Measurements from ENCODE around the gene NDRG2. TPM values are rescaled to one million over a fixed set of nuclear protein-coding genes. Genes with fewer than 3 reads are reported as not detected.

Gene NDRG2
- total and polyA plus RNA-seq, 4 experiments from 2014 or later: 26.9 to 34.5 (median 32.2) TPM

- Histone ChIP-seq H3K4me3 (ENCODE audit: low read length in 2 of 2) (no peak overlapping the region), H3K36me3 (ENCODE audit: insufficient read depth, low read length) (no peaks in the 10 kb centered on the region), H3K27me3 (ENCODE audit: insufficient read depth, low read length) (no peaks in the 10 kb centered on the region), H3K27ac (ENCODE audit: low read depth, low read length) (no peak overlapping the region), H3K4me1 (ENCODE audit: insufficient read depth, low read length) (peaks cover 7% of the 10 kb centered on the region), H3K9me3 (ENCODE audit: control insufficient read depth in 1 of 2, low read length in 2 of 2) (no peaks in the 10 kb centered on the region)
- H3K4me1 Mint-ChIP-seq: peaks cover 6 to 14% (median 10%) of the 10 kb centered on the region in 4 donors
- peaks cover 39% of the 10 kb centered on the region in 2 donors for H3K36me3 Mint-ChIP-seq
- POLR2A ChIA-PET (ENCODE audit: partially characterized antibody): interaction anchor here (5.4 kb wide), 1 partner anchor 86 kb away, joined by 52 read pairs; no protein-coding TSS in a partner anchor
- H3K27ac Mint-ChIP-seq: no peak overlapping the region
- H3K4me3 Mint-ChIP-seq: no peak overlapping the region
- CTCF ChIA-PET (ENCODE audit: partially characterized antibody): interaction anchor here (0.6 to 15.6 kb wide), 8 partner anchors 14 to 88 kb away, joined by 3 to 399 read pairs (median 72); partner anchors contain the start of genes RNASE13, RNASE7, TMEM253 and TPPP2
- H3K27me3 Mint-ChIP-seq: peaks cover 0 to 1% of the 10 kb centered on the region in 2 donors
- intact Hi-C loops (cut with micrococcal nuclease): no loop called here
- no peaks in the 10 kb centered on the region for H3K9me3 Mint-ChIP-seq
- DNase-seq: no peak
Observed at GRCh38 chr14:21018286-21018685, 6.6 kb downstream of the NDRG2 start.

GRCh38 chr14:21017528-21018245 lies 7.2 kb downstream of the NDRG2 start:
- DNase-seq: no peak
- Mint-ChIP-seq H3K27me3 (peaks cover under 1 to 5% of the 10 kb centered on the region in 2 donors), H3K4me1 (peaks cover 3 to 8% (median 5%) of the 10 kb centered on the region in 4 donors), H3K36me3 (peaks cover 39% of the 10 kb centered on the region in 2 donors), H3K9me3 (no peaks in the 10 kb centered on the region), H3K4me3 (no peak overlapping the region), H3K27ac (no peak overlapping the region)
- Histone ChIP-seq H3K4me1 (ENCODE audit: insufficient read depth, low read length) (peaks cover under 1% of the 10 kb centered on the region), H3K27ac (ENCODE audit: low read depth, low read length) (no peak overlapping the region), H3K4me3 (ENCODE audit: low read length in 2 of 2) (no peak overlapping the region), H3K9me3 (ENCODE audit: control insufficient read depth in 1 of 2, low read length in 2 of 2) (no peaks in the 10 kb centered on the region), H3K36me3 (ENCODE audit: insufficient read depth, low read length) (no peaks in the 10 kb centered on the region), H3K27me3 (ENCODE audit: insufficient read depth, low read length) (no peaks in the 10 kb centered on the region)
- intact Hi-C loops (cut with micrococcal nuclease): no loop called here
- ChIA-PET POLR2A (ENCODE audit: partially characterized antibody) (interaction anchor here (5.4 kb wide), 1 partner anchor 86 kb away, joined by 52 read pairs; no protein-coding TSS in a partner anchor), CTCF (ENCODE audit: partially characterized antibody) (interaction anchor here (0.6 to 15.6 kb wide), 9 partner anchors 14 to 88 kb away, joined by 3 to 399 read pairs (median 5); partner anchors contain the start of genes RNASE13, RNASE7, TMEM253 and TPPP2)

GRCh38 chr14:21016413-21017190 lies 8.3 kb downstream of the NDRG2 start:
- H3K27me3 Mint-ChIP-seq: peaks cover 5 to 9% of the 10 kb centered on the region in 2 donors
- Histone ChIP-seq H3K4me1 (ENCODE audit: insufficient read depth, low read length) (no peaks in the 10 kb centered on the region), H3K4me3 (ENCODE audit: low read length in 2 of 2) (no peak overlapping the region), H3K9me3 (ENCODE audit: control insufficient read depth in 1 of 2, low read length in 2 of 2) (no peaks in the 10 kb centered on the region), H3K36me3 (ENCODE audit: insufficient read depth, low read length) (no peaks in the 10 kb centered on the region), H3K27me3 (ENCODE audit: insufficient read depth, low read length) (peaks cover 3% of the 10 kb centered on the region), H3K27ac (ENCODE audit: low read depth, low read length) (no peak overlapping the region)
- no peaks in the 10 kb centered on the region for H3K4me1 Mint-ChIP-seq
- peaks cover 34 to 38% of the 10 kb centered on the region in 2 donors for H3K36me3 Mint-ChIP-seq
- DNase-seq: no peak
- H3K4me3 Mint-ChIP-seq: no peak overlapping the region
- H3K9me3 Mint-ChIP-seq: no peaks in the 10 kb centered on the region
- ChIA-PET CTCF (ENCODE audit: partially characterized antibody) (interaction anchor here (0.9 to 15.6 kb wide), 13 partner anchors 13 to 89 kb away, joined by 3 to 399 read pairs (median 44); partner anchors contain the start of genes RNASE13, RNASE7, SLC39A2 and TMEM253), POLR2A (ENCODE audit: partially characterized antibody) (interaction anchor here (2.2 to 5.4 kb wide), 4 partner anchors 23 to 87 kb away, joined by 11 to 52 read pairs (median 18); no protein-coding TSS in a partner anchor)
- peak overlapping the region in 2 of 7 donors; percentile 4 to 18 for H3K27ac Mint-ChIP-seq
- intact Hi-C loops (cut with micrococcal nuclease): no loop called here

- Mint-ChIP-seq H3K4me3 (no peak overlapping the region), H3K9me3 (no peaks in the 10 kb centered on the region), H3K4me1 (no peaks in the 10 kb centered on the region), H3K27me3 (peaks cover 7 to 9% of the 10 kb centered on the region in 2 donors), H3K36me3 (peaks cover 22 to 29% of the 10 kb centered on the region in 2 donors), H3K27ac (no peak overlapping the region)
- Histone ChIP-seq H3K4me1 (ENCODE audit: insufficient read depth, low read length) (no peaks in the 10 kb centered on the region), H3K9me3 (ENCODE audit: control insufficient read depth in 1 of 2, low read length in 2 of 2) (no peaks in the 10 kb centered on the region), H3K27me3 (ENCODE audit: insufficient read depth, low read length) (peaks cover 5% of the 10 kb centered on the region), H3K36me3 (ENCODE audit: insufficient read depth, low read length) (no peaks in the 10 kb centered on the region), H3K4me3 (ENCODE audit: low read length in 2 of 2) (no peak overlapping the region), H3K27ac (ENCODE audit: low read depth, low read length) (no peak overlapping the region)
- intact Hi-C loops (cut with micrococcal nuclease): no loop called here
- ChIA-PET CTCF (ENCODE audit: partially characterized antibody) (interaction anchor here (0.6 to 15.6 kb wide), 33 partner anchors 9 to 553 kb away, joined by 3 to 399 read pairs (median 10); partner anchors contain the start of genes ARHGEF40, METTL17, NDRG2 and RNASE13), POLR2A (ENCODE audit: partially characterized antibody) (interaction anchor here (0.6 to 5.4 kb wide), 12 partner anchors 9 to 89 kb away, joined by 3 to 52 read pairs (median 7); partner anchors contain the start of gene NDRG2)
- no peak for DNase-seq
Observed at GRCh38 chr14:21015312-21015711, 9.5 kb downstream of the NDRG2 start.

GRCh38 chr14:21014761-21015190 lies 10.1 kb downstream of the NDRG2 start:
- Mint-ChIP-seq H3K9me3 (no peaks in the 10 kb centered on the region), H3K36me3 (peaks cover 21 to 29% of the 10 kb centered on the region in 2 donors), H3K27ac (peak overlapping the region in 2 of 7 donors; percentile 63 to 72), H3K27me3 (peaks cover 7 to 9% of the 10 kb centered on the region in 2 donors), H3K4me3 (no peak overlapping the region), H3K4me1 (no peaks in the 10 kb centered on the region)
- Histone ChIP-seq H3K4me1 (ENCODE audit: insufficient read depth, low read length) (no peaks in the 10 kb centered on the region), H3K36me3 (ENCODE audit: insufficient read depth, low read length) (no peaks in the 10 kb centered on the region), H3K4me3 (ENCODE audit: low read length in 2 of 2) (no peak overlapping the region), H3K9me3 (ENCODE audit: control insufficient read depth in 1 of 2, low read length in 2 of 2) (no peaks in the 10 kb centered on the region), H3K27ac (ENCODE audit: low read depth, low read length) (no peak overlapping the region), H3K27me3 (ENCODE audit: insufficient read depth, low read length) (peaks cover 5% of the 10 kb centered on the region)
- CTCF ChIA-PET (ENCODE audit: partially characterized antibody): interaction anchor here (0.6 to 15.6 kb wide), 36 partner anchors 9 to 553 kb away, joined by 3 to 399 read pairs (median 10); partner anchors contain the start of genes ARHGEF40, METTL17, NDRG2 and RNASE13
- DNase-seq: peak; percentile 69 to 81 (median 76)
- POLR2A ChIA-PET (ENCODE audit: partially characterized antibody): interaction anchor here (0.6 to 5.4 kb wide), 12 partner anchors 9 to 89 kb away, joined by 3 to 52 read pairs (median 7); partner anchors contain the start of gene NDRG2
- intact Hi-C loops (cut with micrococcal nuclease): loop anchor here (1.0 kb wide), 5 partner anchors 26 to 122 kb away; no protein-coding TSS in a partner anchor

GRCh38 chr14:21011136-21011535 lies 13.7 kb downstream of the NDRG2 start:
- ChIA-PET CTCF (ENCODE audit: partially characterized antibody) (interaction anchor here (2.7 to 15.6 kb wide), 6 partner anchors 13 to 95 kb away, joined by 17 to 399 read pairs (median 182); partner anchors contain the start of genes RNASE13, RNASE7, SLC39A2 and TMEM253), POLR2A (ENCODE audit: partially characterized antibody) (no interaction called here)
- H3K4me3 Mint-ChIP-seq: no peak overlapping the region
- no peaks in the 10 kb centered on the region for H3K4me1 ChIP-seq (ENCODE audit: insufficient read depth, low read length)
- no peaks in the 10 kb centered on the region for H3K4me1 Mint-ChIP-seq
- H3K27me3 Mint-ChIP-seq: peaks cover 7 to 9% of the 10 kb centered on the region in 2 donors
- H3K27ac ChIP-seq (ENCODE audit: low read depth, low read length): no peak overlapping the region
- H3K27ac Mint-ChIP-seq: no peak overlapping the region
- intact Hi-C loops (cut with micrococcal nuclease): no loop called here
- H3K4me3 ChIP-seq (ENCODE audit: low read length in 2 of 2): no peak overlapping the region
- H3K36me3 Mint-ChIP-seq: no peaks in the 10 kb centered on the region
- no peaks in the 10 kb centered on the region for H3K9me3 Mint-ChIP-seq
- H3K36me3 ChIP-seq (ENCODE audit: insufficient read depth, low read length): no peaks in the 10 kb centered on the region
- H3K9me3 ChIP-seq (ENCODE audit: control insufficient read depth in 1 of 2, low read length in 2 of 2): no peaks in the 10 kb centered on the region
- no peak for DNase-seq
- peaks cover 5% of the 10 kb centered on the region for H3K27me3 ChIP-seq (ENCODE audit: insufficient read depth, low read length)

Data from CD4-positive, alpha-beta memory T cell (primary cell).